ENCODE measurements around the gene CILP2.

GRCh38 chr19:19538785-19539166, 711 bp downstream of the CILP2 start:
- TF ChIP-seq POLR2A (IDR thresholded peaks at IDR 0.05; ENCODE audit: low read depth, low read length) (no peak), POLR2AphosphoS5 (IDR thresholded peaks at IDR 0.05; ENCODE audit: low read depth, low read length) (no peak), TAF1 (IDR thresholded peaks at IDR 0.05; ENCODE audit: borderline replicate concordance, low read depth, low read length) (no peak)

All from GM12892 (cell line).